SK-N-SH (cell line): ENCODE results near the gene KRTAP10-5.

Experiments used
- GABPA ChIP-seq: IDR thresholded peaks from 2 replicates; pipeline ENCODE4 v1.4.0; 2012; ENCODE audit warnings: low read depth, mild to moderate bottlenecking
- TAF1 ChIP-seq: IDR thresholded peaks from 2 replicates; pipeline ENCODE4 v1.6.1; 2012; ENCODE audit warnings: low read depth, mild to moderate bottlenecking, low read length, moderate library complexity, borderline replicate concordance
- YY1 ChIP-seq: IDR thresholded peaks from 2 replicates; pipeline ENCODE4 v1.4.0; 2012; ENCODE audit warnings: low read depth, mild to moderate bottlenecking
- TF ChIP-seq, protein P1 (sequence below): fragments of 200-600 bp; sonication (generic); IDR thresholded peaks from 2 replicates; pipeline ENCODE4 v1.6.1; 2017; ENCODE audit warnings: antibody characterized with exemption, mild to moderate bottlenecking, moderate library complexity

DNA sequence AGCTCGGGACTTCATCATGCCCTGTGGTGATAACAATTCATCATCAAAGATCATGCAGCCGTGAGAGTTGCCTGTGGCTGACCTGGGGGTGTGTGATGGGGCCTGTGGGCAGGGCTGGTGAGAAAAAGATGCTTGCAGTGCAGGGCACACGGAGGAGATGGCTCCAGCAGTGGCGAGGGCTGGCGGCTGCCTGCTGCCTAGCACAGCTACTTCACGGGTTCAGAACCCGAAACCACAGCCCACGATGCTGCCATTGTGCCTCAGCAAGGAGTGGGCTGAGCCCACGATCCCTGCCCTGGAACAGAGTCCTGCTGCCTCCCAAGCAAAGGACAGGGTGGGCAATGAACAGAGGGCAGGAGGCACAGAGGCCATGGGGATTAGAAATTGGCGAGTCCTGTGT, 45.9 kb upstream of the KRTAP10-5 start:
- TF ChIP-seq, protein P1, sequence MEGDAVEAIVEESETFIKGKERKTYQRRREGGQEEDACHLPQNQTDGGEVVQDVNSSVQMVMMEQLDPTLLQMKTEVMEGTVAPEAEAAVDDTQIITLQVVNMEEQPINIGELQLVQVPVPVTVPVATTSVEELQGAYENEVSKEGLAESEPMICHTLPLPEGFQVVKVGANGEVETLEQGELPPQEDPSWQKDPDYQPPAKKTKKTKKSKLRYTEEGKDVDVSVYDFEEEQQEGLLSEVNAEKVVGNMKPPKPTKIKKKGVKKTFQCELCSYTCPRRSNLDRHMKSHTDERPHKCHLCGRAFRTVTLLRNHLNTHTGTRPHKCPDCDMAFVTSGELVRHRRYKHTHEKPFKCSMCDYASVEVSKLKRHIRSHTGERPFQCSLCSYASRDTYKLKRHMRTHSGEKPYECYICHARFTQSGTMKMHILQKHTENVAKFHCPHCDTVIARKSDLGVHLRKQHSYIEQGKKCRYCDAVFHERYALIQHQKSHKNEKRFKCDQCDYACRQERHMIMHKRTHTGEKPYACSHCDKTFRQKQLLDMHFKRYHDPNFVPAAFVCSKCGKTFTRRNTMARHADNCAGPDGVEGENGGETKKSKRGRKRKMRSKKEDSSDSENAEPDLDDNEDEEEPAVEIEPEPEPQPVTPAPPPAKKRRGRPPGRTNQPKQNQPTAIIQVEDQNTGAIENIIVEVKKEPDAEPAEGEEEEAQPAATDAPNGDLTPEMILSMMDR = no peak
- TF ChIP-seq YY1 (no peak), GABPA (no peak), TAF1 (no peak)
